CD4-positive, alpha-beta T cell treated with Interleukin-2 at 100 ng/mL for 4 hours (primary cell): Measurements from ENCODE around the gene RNPEPL1.
"Not testable (repeated sequence)": the region's sequence is repeated elsewhere in the genome, so short reads cannot be mapped to it uniquely, and the experiment has no call there.

ENCODE experiments used
- DNase-seq: peaks from one replicate; pipeline ENCODE4 v3.0.0-alpha.2; 2020; ENCODE audit warnings: low spot score

The RNPEPL1 gene

DNA sequence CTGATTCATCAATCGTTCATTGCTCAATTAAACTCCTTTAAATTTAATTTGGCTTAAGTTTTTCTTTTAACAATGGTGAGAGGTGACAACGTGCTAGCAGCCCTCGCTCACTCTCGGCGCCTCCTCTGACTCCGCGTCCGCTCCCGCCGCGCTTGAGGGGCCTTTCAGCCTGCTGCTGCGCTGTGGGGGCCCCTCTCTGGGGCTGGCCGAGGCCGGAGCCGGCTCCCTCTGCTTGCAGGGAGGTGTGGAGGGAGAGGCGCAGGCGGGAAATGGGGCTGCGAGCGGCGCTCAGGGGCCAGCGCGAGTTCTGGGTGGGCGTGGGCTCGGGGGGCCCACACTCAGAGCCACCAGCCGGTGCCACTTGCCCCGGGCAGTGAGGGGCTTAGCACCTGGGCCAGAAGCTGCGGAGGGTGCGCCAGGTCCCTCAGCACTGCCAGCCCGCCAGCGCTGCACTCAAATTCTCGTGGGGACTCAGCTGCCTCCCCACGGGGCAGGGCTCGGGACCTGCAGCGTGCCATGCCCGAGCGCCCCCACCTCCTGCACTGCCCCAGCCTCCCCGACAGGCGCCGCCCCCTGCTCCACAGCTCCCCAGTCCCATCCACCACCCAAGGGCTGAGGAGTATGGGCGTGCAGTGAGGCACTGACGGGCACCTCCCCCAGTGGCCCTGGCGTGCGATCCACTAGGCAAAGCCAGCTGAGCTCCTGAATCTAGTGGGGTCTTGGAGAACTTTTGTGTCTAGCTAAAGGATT lies 30.1 kb upstream of the RNPEPL1 start:
- no peak for DNase-seq

GRCh38 chr2:240539101-240539500 lies 29.2 kb upstream of the RNPEPL1 start:
- DNase-seq = not testable (repeated sequence)

DNA sequence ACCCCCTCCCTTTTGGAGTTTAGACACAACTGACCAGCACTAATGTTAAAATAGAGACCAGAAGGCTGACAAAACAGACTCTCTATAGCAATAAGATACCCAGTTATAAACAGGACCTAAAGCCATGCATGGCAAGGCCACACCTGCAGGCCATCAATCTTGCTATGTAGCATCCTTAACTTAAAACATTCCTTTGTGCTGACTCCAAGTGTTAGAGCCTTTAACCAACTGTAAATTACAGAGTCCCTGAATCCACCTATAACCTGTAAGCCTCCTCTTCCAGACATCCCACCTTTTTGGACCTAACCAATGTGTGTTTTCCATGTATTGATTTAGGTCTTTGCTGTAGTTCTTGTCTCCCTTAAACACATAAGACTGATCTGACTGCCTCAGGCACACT lies 28.4 kb upstream of the RNPEPL1 start:
- DNase-seq = no peak

DNA sequence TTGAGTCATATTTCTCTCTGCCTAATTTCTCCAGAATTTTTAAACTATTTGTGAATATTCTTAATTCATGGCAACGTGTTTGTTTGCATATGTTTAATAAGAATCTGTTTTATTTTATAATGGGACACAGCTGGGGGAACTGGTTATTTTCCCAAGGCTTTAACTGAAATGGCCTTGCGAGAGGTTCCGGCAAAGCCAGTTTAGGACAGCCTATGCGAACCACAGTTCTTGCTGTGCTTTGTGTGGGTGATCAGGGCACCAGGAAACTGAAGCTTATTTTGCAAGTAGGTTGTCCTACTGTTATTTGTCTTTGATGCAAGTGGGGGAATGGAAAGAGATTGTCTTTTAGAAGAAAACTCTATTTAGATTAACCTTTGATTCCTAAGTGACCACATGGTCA lies 17.0 kb upstream of the RNPEPL1 start:
- DNase-seq = no peak

- DNase-seq = no peak
Measured at GRCh38 chr2:240551811-240552210, 16.5 kb upstream of the RNPEPL1 start.

DNA sequence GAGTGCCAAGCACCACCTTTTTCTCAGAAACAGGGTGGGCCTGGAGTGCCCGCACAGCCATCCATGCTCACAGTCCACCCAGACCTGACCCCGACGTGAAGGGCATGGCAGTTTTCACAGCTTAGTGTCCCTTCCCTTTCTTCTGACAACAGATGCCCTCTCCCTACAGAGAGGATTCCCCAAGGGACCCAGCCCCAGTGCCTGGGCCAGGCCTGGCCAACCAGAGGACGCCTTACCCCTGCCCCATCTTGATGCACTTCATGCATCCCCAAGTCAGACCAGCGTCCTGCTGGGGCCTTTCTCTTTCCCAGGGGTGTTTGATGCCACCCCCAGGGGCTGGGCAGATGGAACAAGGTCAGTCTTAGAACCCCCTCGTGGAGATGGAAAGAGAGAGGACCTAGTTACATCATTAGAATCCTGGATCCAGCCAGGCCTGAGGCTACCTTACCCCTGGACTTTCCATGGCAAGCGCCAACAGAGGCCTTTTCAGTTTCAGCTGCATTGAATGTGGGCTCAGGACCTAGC lies 14.3 kb upstream of the RNPEPL1 start:
- no peak for DNase-seq

DNA sequence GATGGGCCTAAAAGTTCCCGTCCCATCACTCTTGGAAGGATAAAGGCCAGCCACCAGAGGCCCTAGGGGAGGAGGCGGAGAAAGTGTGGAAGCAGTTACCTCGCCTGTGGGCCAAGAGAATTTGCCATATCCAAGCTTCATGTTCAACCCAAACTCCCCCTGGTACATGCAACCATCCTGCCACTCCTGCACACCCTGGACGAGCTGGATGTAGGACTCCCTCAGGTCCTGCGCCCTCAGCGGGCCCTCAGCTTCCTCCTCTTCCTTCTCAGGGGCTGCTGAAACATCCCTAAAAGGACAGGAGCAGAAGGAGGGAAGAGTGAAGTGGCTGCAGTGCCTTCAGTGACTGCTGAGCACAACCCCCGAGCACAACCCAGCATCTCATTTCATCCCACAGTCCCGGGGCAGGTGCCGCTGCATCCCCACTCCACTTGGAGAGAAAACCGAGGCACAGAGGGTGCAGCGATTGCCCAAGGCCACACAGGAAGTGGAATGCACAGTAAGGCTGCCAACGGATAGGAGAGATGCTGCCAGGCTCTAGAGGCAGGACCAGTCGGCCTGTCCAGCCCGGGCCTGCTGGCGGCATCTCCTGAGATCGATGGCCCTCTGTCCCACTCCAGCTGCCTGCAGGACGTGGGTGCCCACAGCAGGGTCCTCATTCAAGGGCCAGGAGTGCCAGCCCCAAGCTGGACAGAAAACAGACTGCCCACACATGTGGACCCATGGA lies 13.4 kb upstream of the RNPEPL1 start:
- DNase-seq = no peak

- no peak for DNase-seq
Measured at GRCh38 chr2:240555541-240556250, 12.6 kb upstream of the RNPEPL1 start.

DNA sequence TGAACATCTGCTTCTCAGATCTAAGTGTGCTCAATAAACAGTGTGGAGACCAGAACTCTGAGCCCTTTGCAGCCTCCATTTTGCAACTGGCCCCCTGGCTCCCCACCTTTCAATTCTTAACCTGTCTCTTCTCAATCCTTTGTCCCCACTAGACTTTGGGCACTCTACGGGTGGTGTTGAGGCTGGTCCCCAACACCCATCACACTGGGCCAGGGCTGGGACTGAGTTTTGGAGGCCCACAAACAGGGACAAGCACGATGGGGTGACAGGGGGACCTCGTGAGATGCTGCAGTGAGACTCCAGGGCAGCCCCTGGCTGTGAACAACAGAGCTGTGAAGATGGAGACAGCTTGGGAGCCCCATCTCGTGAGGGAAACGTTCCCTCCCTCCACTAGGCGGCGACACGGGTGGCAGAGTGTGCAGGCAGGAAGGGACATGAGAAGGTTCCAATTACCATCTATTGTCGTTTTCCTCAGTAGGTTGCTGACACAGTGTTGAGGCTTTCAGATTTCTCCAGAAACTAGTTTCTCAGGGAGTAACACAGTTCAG lies 11.7 kb upstream of the RNPEPL1 start:
- DNase-seq = peak; percentile 83

- DNase-seq = no peak
Measured at GRCh38 chr2:240557101-240557751, 11.1 kb upstream of the RNPEPL1 start.

- DNase-seq = peak; percentile 69
Measured at GRCh38 chr2:240557808-240558207, 10.5 kb upstream of the RNPEPL1 start, which contains the start of gene ANKMY1. ANKMY1 (minus strand) TSS chr2:240557988; CDS start chr2:240557335, 653 bp downstream.

DNA sequence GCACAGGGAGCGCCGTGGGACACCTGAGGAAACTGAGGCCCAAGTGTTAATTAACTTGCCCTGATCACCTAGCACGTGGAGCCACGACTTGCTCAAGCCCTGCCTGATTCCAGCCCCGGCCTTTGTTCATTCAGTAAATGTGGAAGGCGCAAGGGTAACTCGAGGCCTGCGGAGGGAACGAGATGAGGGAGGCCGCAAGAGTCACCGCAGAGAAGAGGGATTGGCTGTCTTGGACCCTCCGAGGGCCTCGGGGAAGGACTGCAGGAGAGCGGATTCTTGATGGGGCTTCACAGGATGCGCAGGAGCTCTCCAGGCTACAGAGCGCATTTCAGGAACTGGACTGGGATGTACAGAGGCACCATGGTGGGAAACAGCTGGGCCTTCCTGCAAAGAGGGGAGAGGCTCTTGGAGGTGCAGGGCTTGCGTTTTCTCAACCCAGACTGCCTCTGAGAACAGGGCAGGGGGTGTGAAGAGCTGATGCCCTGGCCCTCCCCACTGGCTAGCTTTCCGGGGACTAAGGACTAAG lies 10.0 kb upstream of the RNPEPL1 start:
- DNase-seq = no peak

DNA sequence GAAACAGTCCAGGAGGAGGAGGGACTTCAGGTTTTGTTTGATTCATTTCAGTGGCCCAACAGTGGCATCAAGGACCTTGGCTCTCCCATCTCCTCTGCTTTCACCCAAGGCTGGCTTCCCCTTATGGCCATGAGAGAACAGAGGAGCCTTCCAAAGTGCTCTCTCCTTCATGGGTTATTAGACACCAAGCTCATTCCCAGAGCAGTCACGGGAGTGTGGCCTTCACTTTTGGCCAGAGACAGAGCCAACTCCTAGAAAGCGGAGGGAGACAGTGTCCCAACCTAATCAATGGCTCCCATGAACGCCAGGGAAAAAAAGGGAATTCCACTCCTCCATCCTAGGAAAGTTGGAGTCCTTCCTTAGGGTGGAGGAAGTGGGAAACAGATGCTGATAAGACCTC lies 9.0 kb upstream of the RNPEPL1 start:
- DNase-seq = no peak

DNA sequence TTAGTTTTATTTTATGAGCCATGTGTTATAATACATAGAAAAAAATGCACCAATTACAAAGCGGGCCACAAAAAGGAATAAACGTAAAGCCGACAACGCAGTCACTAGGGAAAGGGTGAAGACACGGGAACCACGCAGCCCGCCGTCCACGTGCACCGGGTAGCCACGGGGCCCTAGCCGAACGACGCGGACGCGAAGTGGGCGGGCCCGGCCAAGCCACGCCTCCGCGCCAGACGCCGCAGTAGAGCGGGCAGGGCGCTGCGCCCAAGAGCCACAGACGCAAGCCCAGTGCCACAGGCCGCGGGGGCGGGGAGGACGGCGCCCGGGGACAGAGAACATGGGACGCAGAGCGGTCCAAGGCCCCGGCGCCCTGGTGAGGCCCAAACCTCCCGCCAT lies 8.2 kb upstream of the RNPEPL1 start, which contains the start of gene DUSP28:
TSS of gene DUSP28 (plus strand) at position 274 of the 396 bp plus-strand sequence. CDS start 328 bp downstream, outside the sequence.
- peak; percentile 89 for DNase-seq

GRCh38 chr2:240560480-240561324 lies 7.6 kb upstream of the RNPEPL1 start:
- DNase-seq = peak; percentile 99

DNA sequence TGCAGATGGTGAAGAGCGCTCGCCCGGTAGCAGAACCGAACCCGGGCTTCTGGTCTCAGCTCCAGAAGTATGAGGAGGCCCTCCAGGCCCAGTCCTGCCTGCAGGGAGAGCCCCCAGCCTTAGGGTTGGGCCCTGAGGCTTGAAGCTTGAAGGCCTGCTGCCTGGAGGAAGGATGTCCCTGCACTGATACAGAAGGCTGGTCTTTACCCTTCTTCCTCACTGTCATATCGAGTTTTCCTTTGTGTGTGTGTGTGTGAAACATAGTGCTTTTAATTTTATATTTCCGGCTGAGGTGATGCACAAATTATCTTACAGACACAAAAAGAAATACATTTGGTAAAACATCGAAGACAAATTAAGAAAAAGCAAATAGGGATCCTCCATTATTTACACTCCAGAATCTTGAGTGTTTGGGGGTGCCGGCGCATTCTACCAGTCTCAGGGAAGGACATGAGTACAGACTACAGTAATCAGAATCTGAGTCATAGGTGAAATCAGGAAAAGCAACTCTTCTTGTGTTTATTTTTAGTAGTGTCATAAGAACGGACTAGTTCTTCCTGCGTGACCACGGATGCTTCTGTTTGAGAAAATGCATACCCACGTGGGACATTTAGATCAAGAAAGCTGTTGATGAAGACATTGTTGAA lies 6.8 kb upstream of the RNPEPL1 start:
- peak; percentile 69 for DNase-seq

GRCh38 chr2:240563231-240563630 lies 5.1 kb upstream of the RNPEPL1 start:
- not testable (repeated sequence) for DNase-seq

- DNase-seq = no peak
Measured at GRCh38 chr2:240563951-240564560, 4.2 kb upstream of the RNPEPL1 start.

GRCh38 chr2:240564561-240565332 lies 3.5 kb upstream of the RNPEPL1 start:
- peak; percentile 30 for DNase-seq
